ENCODE results near the gene ARMC12. TPM values are rescaled to one million over a fixed set of nuclear protein-coding genes. Genes with fewer than 3 reads are reported as not detected.

ARMC12 gene
- total RNA-seq, 1 experiment from 2014 or later = 1.0 TPM

DNA sequence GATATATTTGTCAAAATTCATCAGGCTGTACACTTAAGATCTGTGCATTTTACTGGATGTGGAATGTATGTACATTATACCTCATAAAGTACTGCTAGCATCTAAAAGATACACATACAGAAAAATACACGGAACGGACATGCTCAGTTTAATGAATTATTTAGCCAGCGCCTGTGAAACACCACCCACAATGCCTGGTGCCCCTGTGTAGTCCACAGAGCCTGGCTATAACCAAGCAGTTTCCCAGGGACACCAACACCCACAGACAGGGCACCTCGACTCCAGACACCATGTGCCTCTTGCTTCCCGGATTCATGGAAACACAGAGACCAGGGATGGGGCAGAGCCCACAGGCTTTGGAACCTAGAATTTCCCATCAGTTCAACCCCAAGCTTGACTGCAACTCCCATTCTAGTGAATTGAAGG is 17.4 kb upstream of the ARMC12 start (continued):
- TF ChIP-seq, protein P1, sequence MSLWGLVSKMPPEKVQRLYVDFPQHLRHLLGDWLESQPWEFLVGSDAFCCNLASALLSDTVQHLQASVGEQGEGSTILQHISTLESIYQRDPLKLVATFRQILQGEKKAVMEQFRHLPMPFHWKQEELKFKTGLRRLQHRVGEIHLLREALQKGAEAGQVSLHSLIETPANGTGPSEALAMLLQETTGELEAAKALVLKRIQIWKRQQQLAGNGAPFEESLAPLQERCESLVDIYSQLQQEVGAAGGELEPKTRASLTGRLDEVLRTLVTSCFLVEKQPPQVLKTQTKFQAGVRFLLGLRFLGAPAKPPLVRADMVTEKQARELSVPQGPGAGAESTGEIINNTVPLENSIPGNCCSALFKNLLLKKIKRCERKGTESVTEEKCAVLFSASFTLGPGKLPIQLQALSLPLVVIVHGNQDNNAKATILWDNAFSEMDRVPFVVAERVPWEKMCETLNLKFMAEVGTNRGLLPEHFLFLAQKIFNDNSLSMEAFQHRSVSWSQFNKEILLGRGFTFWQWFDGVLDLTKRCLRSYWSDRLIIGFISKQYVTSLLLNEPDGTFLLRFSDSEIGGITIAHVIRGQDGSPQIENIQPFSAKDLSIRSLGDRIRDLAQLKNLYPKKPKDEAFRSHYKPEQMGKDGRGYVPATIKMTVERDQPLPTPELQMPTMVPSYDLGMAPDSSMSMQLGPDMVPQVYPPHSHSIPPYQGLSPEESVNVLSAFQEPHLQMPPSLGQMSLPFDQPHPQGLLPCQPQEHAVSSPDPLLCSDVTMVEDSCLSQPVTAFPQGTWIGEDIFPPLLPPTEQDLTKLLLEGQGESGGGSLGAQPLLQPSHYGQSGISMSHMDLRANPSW (CRISPR knock-in tag; conservative IDR thresholded peaks at IDR 0.05; ENCODE audit: low read depth) = no peak
- TF ChIP-seq KAT7 (CRISPR knock-in tag; IDR thresholded peaks at IDR 0.05; ENCODE audit: borderline replicate concordance) (no peak), GTF2I (CRISPR knock-in tag; conservative IDR thresholded peaks at IDR 0.05) (no peak), JAZF1 (CRISPR knock-in tag; IDR thresholded peaks at IDR 0.05) (no peak), FOXP1 (CRISPR knock-in tag; IDR thresholded peaks at IDR 0.05; ENCODE audit: borderline replicate concordance) (no peak)

DNA sequence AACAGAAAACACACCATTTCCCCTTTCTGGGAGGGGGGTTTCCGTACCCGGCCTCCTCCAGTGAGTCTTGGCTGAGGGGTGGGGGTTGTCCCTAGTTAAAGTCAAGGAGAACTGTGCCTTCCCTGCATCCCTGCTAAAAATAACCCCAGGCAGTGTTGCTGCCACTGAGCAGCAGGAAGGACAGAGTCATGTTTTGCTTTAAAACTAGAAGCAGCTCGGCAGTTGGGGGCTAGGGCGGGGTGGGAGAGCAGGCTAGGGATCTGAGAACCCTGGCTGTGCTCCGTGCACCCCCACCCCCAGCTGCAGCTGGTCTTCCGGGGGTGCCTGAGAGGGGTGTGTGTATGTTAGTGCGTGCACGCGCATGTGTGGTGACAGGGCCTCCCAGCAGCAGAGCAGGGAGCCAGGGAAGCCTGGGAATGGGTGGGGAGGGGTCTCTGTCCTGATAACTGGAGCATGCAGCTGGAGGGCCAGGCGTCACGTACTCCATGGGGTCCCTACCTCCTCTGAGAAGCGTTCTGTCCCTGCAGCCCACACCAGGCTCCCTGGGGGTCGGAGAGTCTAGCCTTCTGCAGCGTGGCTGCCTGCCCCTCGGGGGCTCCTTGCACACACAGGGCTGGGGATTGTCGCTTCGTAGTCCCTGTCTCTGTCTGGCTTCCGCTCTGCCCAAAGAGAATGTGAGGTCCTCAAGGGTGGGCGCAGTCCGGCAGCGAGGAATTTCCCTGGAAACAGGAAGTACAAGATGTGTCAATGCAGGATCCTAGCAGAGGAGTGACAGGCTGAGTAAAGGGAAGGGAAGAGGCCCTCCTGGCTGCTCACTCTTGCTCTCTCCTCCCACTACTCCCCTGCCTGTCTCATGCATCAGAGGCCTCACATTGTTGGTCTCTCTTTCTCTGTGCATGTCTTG is 16.8 kb upstream of the ARMC12 start:
- peaks cover 8% of the 10 kb centered on the region for H3K27me3 Mint-ChIP-seq (ENCODE audit: low read depth)
- H3K4me3 Mint-ChIP-seq = no peak overlapping the region
- H3K36me3 Mint-ChIP-seq = no peaks in the 10 kb centered on the region
- DNase-seq (ENCODE audit: low spot score) (peak; percentile 33), ATAC-seq (peak; percentile 55)
- H3K4me1 Mint-ChIP-seq = peaks cover 52% of the 10 kb centered on the region
- ChIA-PET POLR2A (no interaction called here), CTCF (no interaction called here)
- H3K27ac Mint-ChIP-seq = peak overlapping the region; percentile 73
- no peak for TF ChIP-seq NR1H2 (CRISPR knock-in tag; IDR thresholded peaks at IDR 0.05)
- TF ChIP-seq, protein P2, sequence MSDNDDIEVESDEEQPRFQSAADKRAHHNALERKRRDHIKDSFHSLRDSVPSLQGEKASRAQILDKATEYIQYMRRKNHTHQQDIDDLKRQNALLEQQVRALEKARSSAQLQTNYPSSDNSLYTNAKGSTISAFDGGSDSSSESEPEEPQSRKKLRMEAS (CRISPR knock-in tag; IDR thresholded peaks at IDR 0.05) = 0 out of 2 replicates have a peak, but pooled peaks have one; percentile 29
- H3K9me3 Mint-ChIP-seq = no peaks in the 10 kb centered on the region

DNA sequence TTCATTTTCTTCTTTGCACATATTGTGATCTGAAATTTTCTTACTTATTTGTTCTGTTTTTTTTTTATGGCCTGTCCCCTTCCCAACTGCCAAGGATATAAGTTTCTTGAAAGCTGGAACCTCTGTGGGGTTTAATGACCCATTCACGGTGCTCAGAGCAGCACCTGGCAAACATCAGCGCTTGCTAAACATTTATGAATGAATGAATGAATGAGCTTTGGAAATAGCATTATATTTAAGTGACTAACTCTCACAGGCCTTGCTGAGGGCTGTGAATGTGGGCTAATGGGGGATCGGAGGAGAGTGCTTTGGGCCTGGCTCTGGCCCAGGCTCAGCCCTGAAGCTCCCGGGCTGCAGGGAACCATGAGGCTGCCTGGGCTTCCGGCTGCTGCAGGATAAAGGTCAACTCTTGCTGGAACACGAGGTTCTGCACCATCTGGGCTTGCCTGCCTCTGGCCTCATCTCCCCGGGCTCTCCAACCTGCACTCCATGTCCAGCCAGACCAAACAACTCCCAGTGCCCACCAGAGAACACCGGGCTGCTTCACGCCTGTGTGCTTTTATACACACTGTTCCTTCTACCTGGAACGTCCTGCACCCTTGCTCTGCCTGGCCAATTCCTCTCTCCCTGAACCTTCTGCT is 14.6 kb upstream of the ARMC12 start:
- DNase-seq (ENCODE audit: low spot score) (no peak), ATAC-seq (no peak)
- H3K27me3 Mint-ChIP-seq (ENCODE audit: low read depth) = peaks cover 26% of the 10 kb centered on the region
- no peak overlapping the region for H3K4me3 Mint-ChIP-seq
- H3K9me3 Mint-ChIP-seq = no peaks in the 10 kb centered on the region
- ChIA-PET POLR2A (no interaction called here), CTCF (interaction anchor here (0.6 to 1.7 kb wide), 2 partner anchors 15 to 21 kb away, joined by 3 to 6 read pairs; partner anchors contain the start of gene ARMC12)
- TF ChIP-seq, protein P3, sequence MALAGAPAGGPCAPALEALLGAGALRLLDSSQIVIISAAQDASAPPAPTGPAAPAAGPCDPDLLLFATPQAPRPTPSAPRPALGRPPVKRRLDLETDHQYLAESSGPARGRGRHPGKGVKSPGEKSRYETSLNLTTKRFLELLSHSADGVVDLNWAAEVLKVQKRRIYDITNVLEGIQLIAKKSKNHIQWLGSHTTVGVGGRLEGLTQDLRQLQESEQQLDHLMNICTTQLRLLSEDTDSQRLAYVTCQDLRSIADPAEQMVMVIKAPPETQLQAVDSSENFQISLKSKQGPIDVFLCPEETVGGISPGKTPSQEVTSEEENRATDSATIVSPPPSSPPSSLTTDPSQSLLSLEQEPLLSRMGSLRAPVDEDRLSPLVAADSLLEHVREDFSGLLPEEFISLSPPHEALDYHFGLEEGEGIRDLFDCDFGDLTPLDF (CRISPR knock-in tag; IDR thresholded peaks at IDR 0.05) = no peak
- no peak for TF ChIP-seq ZNF416 (CRISPR knock-in tag; IDR thresholded peaks at IDR 0.05)
- no peak for TF ChIP-seq OVOL2 (CRISPR knock-in tag; IDR thresholded peaks at IDR 0.05; ENCODE audit: borderline replicate concordance)
- TF ChIP-seq, protein P4, sequence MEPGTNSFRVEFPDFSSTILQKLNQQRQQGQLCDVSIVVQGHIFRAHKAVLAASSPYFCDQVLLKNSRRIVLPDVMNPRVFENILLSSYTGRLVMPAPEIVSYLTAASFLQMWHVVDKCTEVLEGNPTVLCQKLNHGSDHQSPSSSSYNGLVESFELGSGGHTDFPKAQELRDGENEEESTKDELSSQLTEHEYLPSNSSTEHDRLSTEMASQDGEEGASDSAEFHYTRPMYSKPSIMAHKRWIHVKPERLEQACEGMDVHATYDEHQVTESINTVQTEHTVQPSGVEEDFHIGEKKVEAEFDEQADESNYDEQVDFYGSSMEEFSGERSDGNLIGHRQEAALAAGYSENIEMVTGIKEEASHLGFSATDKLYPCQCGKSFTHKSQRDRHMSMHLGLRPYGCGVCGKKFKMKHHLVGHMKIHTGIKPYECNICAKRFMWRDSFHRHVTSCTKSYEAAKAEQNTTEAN (CRISPR knock-in tag; IDR thresholded peaks at IDR 0.05) = no peak
- TF ChIP-seq CBFB (CRISPR knock-in tag; IDR thresholded peaks at IDR 0.05; ENCODE audit: low read depth) = no peak
- no peak for TF ChIP-seq FOXK1 (CRISPR knock-in tag; IDR thresholded peaks at IDR 0.05)
- no peaks in the 10 kb centered on the region for H3K36me3 Mint-ChIP-seq
- H3K27ac Mint-ChIP-seq = peak overlapping the region; percentile 20; the same call in 1 of the 2 replicates
- H3K4me1 Mint-ChIP-seq = peaks cover 63% of the 10 kb centered on the region
